Erythroblast (primary cell): ENCODE measurements around the gene CHD9.
"Not testable (repeated sequence)": the region's sequence is repeated elsewhere in the genome, so short reads cannot be mapped to it uniquely, and the experiment has no call there.

Experiments
- GATA1 ChIP-seq: IDR thresholded peaks from 2 replicates; pipeline ENCODE4 v1.6.1; 2011; ENCODE audit warnings: low read depth, mild to moderate bottlenecking, control low read depth, low read length, moderate library complexity
- POLR2A ChIP-seq: IDR thresholded peaks from 2 replicates; pipeline ENCODE4 v1.6.1; 2011; ENCODE audit warnings: mild to moderate bottlenecking, low read length

GRCh38 chr16:53051255-53051654 is 3.5 kb upstream of the CHD9 start:
- not testable (repeated sequence) for TF ChIP-seq POLR2A, GATA1
